PC-9 (cell line): ENCODE data around the gene LONP2.

Experiments used
- EZH2 ChIP-seq: fragments of 200-600 bp; sonication (generic); IDR thresholded peaks from 2 replicates; pipeline ENCODE4 v1.8.0; 2017; ENCODE audit warnings: antibody characterized with exemption, low read depth
- TF ChIP-seq, protein P1 (sequence below): fragments of 200-600 bp; sonication (generic); conservative IDR thresholded peaks from 2 replicates; pipeline ENCODE4 v1.6.1; 2017; ENCODE audit warnings: mixed run types, antibody characterized with exemption, mild to moderate bottlenecking, moderate library complexity

DNA sequence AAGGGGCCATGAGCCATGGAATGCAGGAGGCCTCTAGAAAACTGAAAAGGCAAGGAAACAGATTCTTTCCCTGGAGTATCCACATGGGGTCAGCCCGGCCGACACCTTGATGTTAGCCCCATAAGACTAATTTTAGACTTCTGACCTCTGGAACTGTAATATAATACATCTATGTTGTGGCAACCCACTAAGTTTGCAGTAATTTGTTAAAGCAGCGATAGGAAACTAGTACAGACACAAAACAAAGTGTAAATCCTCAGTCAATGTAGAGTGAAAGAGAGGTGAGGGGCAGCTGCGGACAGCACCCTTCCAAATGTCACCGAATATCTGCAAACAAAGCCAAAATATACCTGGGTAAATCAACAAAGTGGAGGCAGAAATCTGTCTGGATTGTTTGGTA, 148.3 kb downstream of the LONP2 start:
- TF ChIP-seq, protein P1, sequence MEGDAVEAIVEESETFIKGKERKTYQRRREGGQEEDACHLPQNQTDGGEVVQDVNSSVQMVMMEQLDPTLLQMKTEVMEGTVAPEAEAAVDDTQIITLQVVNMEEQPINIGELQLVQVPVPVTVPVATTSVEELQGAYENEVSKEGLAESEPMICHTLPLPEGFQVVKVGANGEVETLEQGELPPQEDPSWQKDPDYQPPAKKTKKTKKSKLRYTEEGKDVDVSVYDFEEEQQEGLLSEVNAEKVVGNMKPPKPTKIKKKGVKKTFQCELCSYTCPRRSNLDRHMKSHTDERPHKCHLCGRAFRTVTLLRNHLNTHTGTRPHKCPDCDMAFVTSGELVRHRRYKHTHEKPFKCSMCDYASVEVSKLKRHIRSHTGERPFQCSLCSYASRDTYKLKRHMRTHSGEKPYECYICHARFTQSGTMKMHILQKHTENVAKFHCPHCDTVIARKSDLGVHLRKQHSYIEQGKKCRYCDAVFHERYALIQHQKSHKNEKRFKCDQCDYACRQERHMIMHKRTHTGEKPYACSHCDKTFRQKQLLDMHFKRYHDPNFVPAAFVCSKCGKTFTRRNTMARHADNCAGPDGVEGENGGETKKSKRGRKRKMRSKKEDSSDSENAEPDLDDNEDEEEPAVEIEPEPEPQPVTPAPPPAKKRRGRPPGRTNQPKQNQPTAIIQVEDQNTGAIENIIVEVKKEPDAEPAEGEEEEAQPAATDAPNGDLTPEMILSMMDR = no peak
- no peak for TF ChIP-seq EZH2
